GM20000 (cell line): ENCODE measurements around the gene PKP1.
"Not testable (repeated sequence)": the region's sequence is repeated elsewhere in the genome, so short reads cannot be mapped to it uniquely, and the experiment has no call there.

ENCODE experiments used
- DNase-seq: peaks from one replicate; pipeline ENCODE4 v3.0.0; 2012; ENCODE audit warnings: low spot score
- CTCF ChIP-seq: IDR thresholded peaks from 2 replicates; pipeline ENCODE4 v1.5.1; 2012; ENCODE audit warnings: mild to moderate bottlenecking, control low read depth; ENCODE audit errors: extremely low read depth, missing control alignments

The PKP1 gene

GRCh38 chr1:201255479-201256362, 27.6 kb upstream of the PKP1 start:
- no peak for DNase-seq
- no peak for TF ChIP-seq CTCF

- DNase-seq: not testable (repeated sequence)
These were observed 25.2 kb upstream of the PKP1 start for GRCh38 chr1:201258132-201258531.

GRCh38 chr1:201258763-201259230, 24.5 kb upstream of the PKP1 start:
- no peak for TF ChIP-seq CTCF
- DNase-seq: no peak

- no peak for DNase-seq
- TF ChIP-seq CTCF: no peak
These were observed 23.6 kb upstream of the PKP1 start for GRCh38 chr1:201259476-201260235.

- no peak for DNase-seq
- no peak for TF ChIP-seq CTCF
These were observed 23.1 kb upstream of the PKP1 start for GRCh38 chr1:201260236-201260590.

GRCh38 chr1:201260648-201261311, 22.5 kb upstream of the PKP1 start:
- TF ChIP-seq CTCF: no peak
- no peak for DNase-seq

GRCh38 chr1:201261771-201262547, 21.3 kb upstream of the PKP1 start:
- no peak for DNase-seq
- no peak for TF ChIP-seq CTCF
